H1 (cell line): ENCODE data around the gene FRY.

Source experiments
- ASH2L ChIP-seq: fragments of 200-600, 300-600 bp; sonication (generic); IDR thresholded peaks from one replicate; pipeline ENCODE4 v1.7.1; 2017; ENCODE audit warnings: low read length
- ATF2 ChIP-seq: IDR thresholded peaks from 2 replicates; pipeline ENCODE4 v1.6.1; 2012; ENCODE audit warnings: low read length, inconsistent platforms
- BACH1 ChIP-seq: IDR thresholded peaks from 2 replicates; pipeline ENCODE4 v1.6.1; 2012; ENCODE audit warnings: low read length, improper control_type of control experiment
- EP300 ChIP-seq, 2 experiments: IDR thresholded peaks; 1 replicate in 1 of 2; 2 replicates in 1 of 2; pipeline ENCODE4 v1.6.1; 2011 to 2012; ENCODE audit warnings: low read depth in 2 of 2, low read length in 2 of 2, mild to moderate bottlenecking in 2 of 2, borderline replicate concordance in 1 of 2, inconsistent platforms in 1 of 2, moderate library complexity in 1 of 2
- KDM5A ChIP-seq: fragments of 200-600 bp; IDR thresholded peaks from 2 replicates; pipeline ENCODE4 v1.7.1; 2012; ENCODE audit warnings: mild to moderate bottlenecking, low read length, inconsistent platforms, mixed read lengths
- MAX ChIP-seq: IDR thresholded peaks from 2 replicates; pipeline ENCODE4 v1.6.1; 2012; ENCODE audit warnings: inconsistent platforms
- PHF8 ChIP-seq: fragments of 200-600 bp; sonication (generic); conservative IDR thresholded peaks from 2 replicates; pipeline ENCODE4 v1.7.1; 2012; ENCODE audit warnings: low read depth, mild to moderate bottlenecking, inconsistent platforms, low read length, moderate library complexity
- RFX5 ChIP-seq: IDR thresholded peaks from 2 replicates; pipeline ENCODE4 v1.6.1; 2011; ENCODE audit warnings: low read depth, low read length, improper control_type of control experiment, borderline replicate concordance
- SP4 ChIP-seq: IDR thresholded peaks from 2 replicates; pipeline ENCODE4 v1.6.1; 2012; ENCODE audit warnings: low read length, inconsistent platforms
- SRF ChIP-seq: IDR thresholded peaks from 2 replicates; pipeline ENCODE4 v1.6.1; 2011; ENCODE audit warnings: mild to moderate bottlenecking, low read depth, low read length, moderate library complexity
- TAF7 ChIP-seq: optimal IDR thresholded peaks from 2 replicates; pipeline ENCODE3; 2011; ENCODE audit warnings: low read depth, mild to moderate bottlenecking, inconsistent platforms, low read length, moderate library complexity, borderline replicate concordance
- TF ChIP-seq, protein P1 (sequence below), 3 experiments: IDR thresholded peaks; 1 replicate in 2 of 3; 2 replicates in 1 of 3; pipeline versions ENCODE4 v1.5.1 to v1.6.1; 2011; ENCODE audit warnings: low read length in 3 of 3, mild to moderate bottlenecking in 3 of 3, inconsistent platforms in 2 of 3, low read depth in 1 of 3, moderate library complexity in 1 of 3; ENCODE audit not compliant: insufficient read depth in 1 of 3; ENCODE audit errors: control extremely low read depth in 1 of 3

- TF ChIP-seq, protein P1, sequence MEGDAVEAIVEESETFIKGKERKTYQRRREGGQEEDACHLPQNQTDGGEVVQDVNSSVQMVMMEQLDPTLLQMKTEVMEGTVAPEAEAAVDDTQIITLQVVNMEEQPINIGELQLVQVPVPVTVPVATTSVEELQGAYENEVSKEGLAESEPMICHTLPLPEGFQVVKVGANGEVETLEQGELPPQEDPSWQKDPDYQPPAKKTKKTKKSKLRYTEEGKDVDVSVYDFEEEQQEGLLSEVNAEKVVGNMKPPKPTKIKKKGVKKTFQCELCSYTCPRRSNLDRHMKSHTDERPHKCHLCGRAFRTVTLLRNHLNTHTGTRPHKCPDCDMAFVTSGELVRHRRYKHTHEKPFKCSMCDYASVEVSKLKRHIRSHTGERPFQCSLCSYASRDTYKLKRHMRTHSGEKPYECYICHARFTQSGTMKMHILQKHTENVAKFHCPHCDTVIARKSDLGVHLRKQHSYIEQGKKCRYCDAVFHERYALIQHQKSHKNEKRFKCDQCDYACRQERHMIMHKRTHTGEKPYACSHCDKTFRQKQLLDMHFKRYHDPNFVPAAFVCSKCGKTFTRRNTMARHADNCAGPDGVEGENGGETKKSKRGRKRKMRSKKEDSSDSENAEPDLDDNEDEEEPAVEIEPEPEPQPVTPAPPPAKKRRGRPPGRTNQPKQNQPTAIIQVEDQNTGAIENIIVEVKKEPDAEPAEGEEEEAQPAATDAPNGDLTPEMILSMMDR (IDR thresholded peaks at IDR 0.05; ENCODE audit: control extremely low read depth in 1 of 3, insufficient read depth in 1 of 3, low read depth in 1 of 3, low read length in 3 of 3), result peak; percentile 10 to 28 (median 21); a peak in 3 of 4 replicates
- TF ChIP-seq TAF7, result no peak
- no peak for TF ChIP-seq ASH2L
- TF ChIP-seq MAX, result no peak
- no peak for TF ChIP-seq SP4
- no peak for TF ChIP-seq EP300 (IDR thresholded peaks at IDR 0.05; ENCODE audit: borderline replicate concordance in 1 of 2, low read depth in 2 of 2, low read length in 2 of 2)
- TF ChIP-seq RFX5, result no peak
- TF ChIP-seq KDM5A, result no peak
- TF ChIP-seq SRF, result no peak
- TF ChIP-seq PHF8, result no peak
- no peak for TF ChIP-seq BACH1
- no peak for TF ChIP-seq ATF2
Measured at GRCh38 chr13:32024750-32025149, 6.8 kb upstream of the FRY start.
